ENCODE measurements around the gene ZNF334. TPM values are rescaled to one million over a fixed set of nuclear protein-coding genes. Genes with fewer than 3 reads are reported as not detected.

The ZNF334 gene
- total RNA-seq, 1 donor from 2014 or later: 38.7 TPM

DNA sequence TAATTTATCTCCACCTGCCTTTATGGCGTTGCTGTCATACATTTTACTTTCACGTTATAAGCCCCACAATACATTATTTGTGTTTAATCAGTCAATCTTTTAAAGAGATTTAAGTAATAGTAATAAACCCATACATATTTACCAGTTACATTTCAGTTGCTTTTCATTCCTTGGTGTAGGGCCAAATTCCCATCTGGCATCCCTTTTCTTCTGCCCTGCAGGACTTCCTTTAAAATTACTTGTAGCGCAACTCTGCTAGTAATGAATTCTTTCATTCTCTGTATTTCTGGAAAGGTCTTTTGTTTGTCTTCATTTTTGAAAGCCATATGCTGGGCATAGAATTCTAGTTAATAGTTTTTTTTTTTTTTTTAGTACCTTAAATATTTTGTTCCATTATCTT lies 24.9 kb downstream of the ZNF334 start:
- Mint-ChIP-seq H3K27ac (no peak overlapping the region), H3K9me3 (ENCODE audit: low read depth) (peaks cover 4% of the 10 kb centered on the region), H3K4me3 (ENCODE audit: low read depth) (no peak overlapping the region), H3K4me1 (ENCODE audit: low read depth) (no peaks in the 10 kb centered on the region), H3K36me3 (ENCODE audit: insufficient read depth) (peaks cover 15% of the 10 kb centered on the region), H3K27me3 (no peaks in the 10 kb centered on the region)
- no peak for TF ChIP-seq CTCF (IDR thresholded peaks at IDR 0.05; ENCODE audit: unreplicated experiment)
- no peak for DNase-seq (ENCODE audit: low spot score, unreplicated experiment)

DNA sequence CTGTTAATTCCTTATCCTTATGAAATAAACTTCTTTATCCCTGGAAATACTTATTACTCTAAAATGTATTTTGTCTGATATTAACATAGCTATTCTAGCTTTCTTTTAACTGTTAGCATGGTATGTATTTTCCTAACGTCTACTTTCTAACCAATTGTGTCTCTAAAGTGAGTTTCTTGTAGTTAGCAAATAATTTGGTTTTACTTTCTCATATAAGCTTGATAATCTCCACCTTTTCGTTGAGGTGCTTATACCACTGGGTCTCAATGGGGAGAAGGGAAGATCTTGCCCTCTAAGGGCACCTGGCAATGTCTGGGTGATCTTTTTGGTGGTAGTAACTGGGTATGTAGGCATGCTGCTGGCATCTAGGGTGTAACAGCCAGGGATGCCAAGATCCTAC lies 25.7 kb downstream of the ZNF334 start:
- TF ChIP-seq CTCF (IDR thresholded peaks at IDR 0.05; ENCODE audit: unreplicated experiment): no peak
- Mint-ChIP-seq H3K36me3 (ENCODE audit: insufficient read depth) (peaks cover 10% of the 10 kb centered on the region), H3K4me1 (ENCODE audit: low read depth) (no peaks in the 10 kb centered on the region), H3K27ac (no peak overlapping the region), H3K27me3 (no peaks in the 10 kb centered on the region), H3K9me3 (ENCODE audit: low read depth) (no peaks in the 10 kb centered on the region), H3K4me3 (ENCODE audit: low read depth) (no peak overlapping the region)
- no peak for DNase-seq (ENCODE audit: low spot score, unreplicated experiment)

DNA sequence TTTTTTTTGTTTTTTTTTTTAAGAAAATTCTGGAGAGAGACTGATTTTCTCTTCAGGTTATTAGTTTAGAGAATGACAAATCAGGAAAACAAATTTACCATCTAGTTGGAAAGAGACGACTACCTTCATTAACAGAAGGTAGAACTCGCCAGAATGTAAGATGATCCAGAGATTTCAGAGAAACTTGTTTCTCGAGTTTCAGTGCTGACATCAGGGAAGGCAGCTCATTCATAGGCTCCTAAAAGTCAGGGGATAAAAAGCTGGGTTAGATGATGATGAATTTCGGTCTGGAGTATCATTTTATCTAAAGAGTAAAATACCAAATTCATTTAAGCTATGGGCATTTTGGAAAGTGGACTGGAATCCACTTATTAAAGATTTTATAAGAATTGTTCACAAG lies 27.9 kb downstream of the ZNF334 start:
- Mint-ChIP-seq H3K4me1 (ENCODE audit: low read depth) (no peaks in the 10 kb centered on the region), H3K27me3 (no peaks in the 10 kb centered on the region), H3K9me3 (ENCODE audit: low read depth) (no peaks in the 10 kb centered on the region), H3K27ac (no peak overlapping the region), H3K4me3 (ENCODE audit: low read depth) (no peak overlapping the region), H3K36me3 (ENCODE audit: insufficient read depth) (peaks cover 2% of the 10 kb centered on the region)
- no peak for DNase-seq (ENCODE audit: low spot score, unreplicated experiment)
- TF ChIP-seq CTCF (IDR thresholded peaks at IDR 0.05; ENCODE audit: unreplicated experiment): no peak

- no peak for DNase-seq (ENCODE audit: low spot score, unreplicated experiment)
- no peaks in the 10 kb centered on the region for H3K9me3 Mint-ChIP-seq (ENCODE audit: low read depth)
- TF ChIP-seq CTCF (IDR thresholded peaks at IDR 0.05; ENCODE audit: unreplicated experiment): no peak
- no peaks in the 10 kb centered on the region for H3K4me1 Mint-ChIP-seq (ENCODE audit: low read depth)
- no peak overlapping the region for H3K4me3 Mint-ChIP-seq (ENCODE audit: low read depth)
- no peak overlapping the region for H3K27ac Mint-ChIP-seq
- H3K27me3 Mint-ChIP-seq: no peaks in the 10 kb centered on the region
- peaks cover 2% of the 10 kb centered on the region for H3K36me3 Mint-ChIP-seq (ENCODE audit: insufficient read depth)
Observed at GRCh38 chr20:46484954-46485353, 28.4 kb downstream of the ZNF334 start.

GRCh38 chr20:46483879-46484278 lies 29.5 kb downstream of the ZNF334 start:
- no peaks in the 10 kb centered on the region for H3K9me3 Mint-ChIP-seq (ENCODE audit: low read depth)
- TF ChIP-seq CTCF (IDR thresholded peaks at IDR 0.05; ENCODE audit: unreplicated experiment): no peak
- peaks cover 2% of the 10 kb centered on the region for H3K36me3 Mint-ChIP-seq (ENCODE audit: insufficient read depth)
- no peaks in the 10 kb centered on the region for H3K27me3 Mint-ChIP-seq
- no peak for DNase-seq (ENCODE audit: low spot score, unreplicated experiment)
- no peak overlapping the region for H3K4me3 Mint-ChIP-seq (ENCODE audit: low read depth)
- no peaks in the 10 kb centered on the region for H3K4me1 Mint-ChIP-seq (ENCODE audit: low read depth)
- H3K27ac Mint-ChIP-seq: no peak overlapping the region
